Prostate gland (tissue), 2 donors: ENCODE results near the gene CABP7.

ENCODE experiments used
- POLR2A ChIP-seq: fragments of 450-650 bp; IDR thresholded peaks from one replicate; pipeline ENCODE4 v1.6.1; 2016; ENCODE audit warnings: antibody characterized with exemption, mild to moderate bottlenecking
- POLR2AphosphoS5 ChIP-seq: sonication (generic); formaldehyde crosslinking; IDR thresholded peaks from one replicate; pipeline ENCODE4 v1.6.1; 2017; ENCODE audit warnings: antibody characterized with exemption
- TF ChIP-seq, protein P1 (sequence below), 4 experiments: fragments of 200-600 bp in 2 of 4; fragments of 450-650 bp in 2 of 4; sonication (generic) in 2 of 4; IDR thresholded peaks; 1 replicate in 3 of 4; 2 replicates in 1 of 4; pipeline ENCODE4 v1.5.1; 2016 to 2019; ENCODE audit warnings: antibody characterized with exemption in 4 of 4, mild to moderate bottlenecking in 2 of 4, moderate library complexity in 2 of 4

DNA sequence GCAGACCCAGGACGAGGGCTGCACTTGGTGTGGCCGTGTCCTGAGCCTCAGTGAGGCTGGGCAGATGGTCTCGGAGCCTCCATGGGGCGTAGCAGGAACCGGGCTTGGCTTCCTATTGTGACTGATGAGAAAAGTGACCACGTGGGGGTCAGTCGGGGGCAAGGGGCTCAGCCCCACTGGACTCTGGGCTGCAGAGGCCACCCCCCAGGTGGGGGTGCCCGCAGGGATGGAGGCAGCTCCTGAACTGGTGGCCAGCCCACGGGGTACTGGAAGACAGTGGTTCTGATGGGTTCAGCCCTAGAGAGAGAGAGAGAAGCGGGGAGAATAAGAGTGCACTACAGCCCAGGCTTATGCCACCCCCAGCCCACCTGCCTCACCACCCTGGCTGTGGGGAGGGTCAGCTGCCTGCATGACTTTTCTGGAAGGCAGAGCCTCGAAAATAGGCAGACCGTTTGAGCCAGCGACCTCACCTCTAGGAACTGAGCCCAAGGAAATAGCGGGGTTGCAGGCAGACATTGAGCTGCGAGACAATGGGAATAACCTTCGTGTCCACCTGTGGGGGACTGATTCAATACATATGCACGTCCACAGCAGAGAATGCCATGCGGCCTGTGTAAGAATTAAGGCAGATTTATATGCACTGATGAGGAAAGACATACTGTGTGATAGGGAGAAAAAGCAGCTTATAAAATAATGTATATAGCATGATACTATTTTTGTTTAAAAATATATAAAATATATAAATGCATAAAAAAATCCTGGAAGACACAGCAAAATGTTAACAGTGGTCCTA lies 11.5 kb downstream of the CABP7 start:
- TF ChIP-seq POLR2A (no peak), POLR2AphosphoS5 (no peak)
- TF ChIP-seq, protein P1, sequence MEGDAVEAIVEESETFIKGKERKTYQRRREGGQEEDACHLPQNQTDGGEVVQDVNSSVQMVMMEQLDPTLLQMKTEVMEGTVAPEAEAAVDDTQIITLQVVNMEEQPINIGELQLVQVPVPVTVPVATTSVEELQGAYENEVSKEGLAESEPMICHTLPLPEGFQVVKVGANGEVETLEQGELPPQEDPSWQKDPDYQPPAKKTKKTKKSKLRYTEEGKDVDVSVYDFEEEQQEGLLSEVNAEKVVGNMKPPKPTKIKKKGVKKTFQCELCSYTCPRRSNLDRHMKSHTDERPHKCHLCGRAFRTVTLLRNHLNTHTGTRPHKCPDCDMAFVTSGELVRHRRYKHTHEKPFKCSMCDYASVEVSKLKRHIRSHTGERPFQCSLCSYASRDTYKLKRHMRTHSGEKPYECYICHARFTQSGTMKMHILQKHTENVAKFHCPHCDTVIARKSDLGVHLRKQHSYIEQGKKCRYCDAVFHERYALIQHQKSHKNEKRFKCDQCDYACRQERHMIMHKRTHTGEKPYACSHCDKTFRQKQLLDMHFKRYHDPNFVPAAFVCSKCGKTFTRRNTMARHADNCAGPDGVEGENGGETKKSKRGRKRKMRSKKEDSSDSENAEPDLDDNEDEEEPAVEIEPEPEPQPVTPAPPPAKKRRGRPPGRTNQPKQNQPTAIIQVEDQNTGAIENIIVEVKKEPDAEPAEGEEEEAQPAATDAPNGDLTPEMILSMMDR (IDR thresholded peaks at IDR 0.05): no peak
